T-helper 2 cell treated with Interferon-gamma antibody and Interleukin-4, amounts not matched to agents 5 μg/mL and 100 μg/mL, for 36 hours (primary cell): ENCODE data around the gene PNN.
A peak's percentile ranks its signal among the peaks of the same experiment; 100 is the strongest.
"Not testable (repeated sequence)": the region's sequence is repeated elsewhere in the genome, so short reads cannot be mapped to it uniquely, and the experiment has no call there.

Source experiments
- DNase-seq: peaks from one replicate; pipeline ENCODE4 v3.0.0; 2021; ENCODE audit warnings: low spot score
- H3K27ac Mint-ChIP-seq: one replicate; pipeline ENCODE4 v1.8.0; 2021; ENCODE audit warnings: mild to moderate bottlenecking, mixed read lengths
- H3K27me3 Mint-ChIP-seq: one replicate; pipeline ENCODE4 v1.8.0; 2021; ENCODE audit warnings: low read depth, mixed read lengths
- H3K36me3 Mint-ChIP-seq: one replicate; pipeline ENCODE4 v1.8.0; 2021; ENCODE audit warnings: low read depth, mixed read lengths
- H3K4me1 Mint-ChIP-seq: one replicate; pipeline ENCODE4 v1.8.0; 2021; ENCODE audit warnings: low read depth, mixed read lengths
- H3K4me3 Mint-ChIP-seq: one replicate; pipeline ENCODE4 v1.8.0; 2022; ENCODE audit warnings: mild to moderate bottlenecking, moderate library complexity, mixed read lengths
- H3K9me3 Mint-ChIP-seq: one replicate; pipeline ENCODE4 v1.8.0; 2021; ENCODE audit warnings: mixed read lengths

PNN gene

GRCh38 chr14:39185256-39186049, 10.4 kb downstream of the PNN start:
- DNase-seq = no peak
- Mint-ChIP-seq H3K36me3 (peaks cover 29% of the 10 kb centered on the region), H3K27me3 (no peaks in the 10 kb centered on the region), H3K4me1 (peaks cover 14% of the 10 kb centered on the region), H3K27ac (no peak overlapping the region), H3K9me3 (no peaks in the 10 kb centered on the region), H3K4me3 (no peak overlapping the region)

DNA sequence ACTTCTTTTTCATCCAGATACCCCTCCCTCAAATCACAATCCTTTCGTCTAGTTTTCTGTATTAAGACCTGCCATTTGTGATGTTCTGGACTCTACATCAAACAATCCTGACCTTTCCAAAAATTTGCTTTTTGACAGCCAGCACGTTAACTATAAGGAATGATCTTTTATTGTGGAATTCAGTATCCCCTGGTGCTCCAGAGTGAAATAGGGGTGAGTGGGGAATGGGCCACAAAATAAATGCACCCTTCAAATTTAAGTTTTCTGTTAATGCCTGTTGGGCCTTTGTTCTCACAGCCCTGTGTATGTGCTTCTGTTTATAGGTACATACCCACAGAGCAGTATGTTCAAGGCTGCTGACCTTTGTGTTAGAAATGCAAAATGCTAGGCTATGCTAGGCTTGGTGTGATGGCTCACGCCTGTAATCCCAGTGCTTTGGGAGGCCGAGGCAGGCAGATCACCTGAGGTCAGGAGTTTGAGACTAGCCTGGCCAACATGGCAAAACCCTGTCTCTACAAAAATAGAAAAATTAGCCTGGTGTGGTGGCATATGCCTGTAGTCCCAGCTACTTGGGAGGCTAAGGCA, 12.0 kb downstream of the PNN start:
- H3K4me1 Mint-ChIP-seq = peaks cover 14% of the 10 kb centered on the region
- no peaks in the 10 kb centered on the region for H3K9me3 Mint-ChIP-seq
- no peak for DNase-seq
- peaks cover 29% of the 10 kb centered on the region for H3K36me3 Mint-ChIP-seq
- H3K27ac Mint-ChIP-seq = no peak overlapping the region
- H3K4me3 Mint-ChIP-seq = no peak overlapping the region
- H3K27me3 Mint-ChIP-seq = no peaks in the 10 kb centered on the region

- Mint-ChIP-seq H3K36me3 (peaks cover 6% of the 10 kb centered on the region), H3K27me3 (no peaks in the 10 kb centered on the region), H3K27ac (peak overlapping the region; percentile 27), H3K4me3 (no peak overlapping the region), H3K9me3 (peaks cover 13% of the 10 kb centered on the region), H3K4me1 (peaks cover 26% of the 10 kb centered on the region)
- no peak for DNase-seq
These were observed 28.9 kb downstream of the PNN start for GRCh38 chr14:39203659-39204606.

- DNase-seq, H3K27me3 Mint-ChIP-seq, H3K36me3 Mint-ChIP-seq: not testable (repeated sequence)
- H3K27ac Mint-ChIP-seq = peak overlapping the region; percentile 74
- peaks cover 13% of the 10 kb centered on the region for H3K9me3 Mint-ChIP-seq
- H3K4me1 Mint-ChIP-seq = peaks cover 26% of the 10 kb centered on the region
- peak overlapping the region; percentile 57 for H3K4me3 Mint-ChIP-seq
These were observed 32.4 kb downstream of the PNN start for GRCh38 chr14:39207430-39207829.

DNA sequence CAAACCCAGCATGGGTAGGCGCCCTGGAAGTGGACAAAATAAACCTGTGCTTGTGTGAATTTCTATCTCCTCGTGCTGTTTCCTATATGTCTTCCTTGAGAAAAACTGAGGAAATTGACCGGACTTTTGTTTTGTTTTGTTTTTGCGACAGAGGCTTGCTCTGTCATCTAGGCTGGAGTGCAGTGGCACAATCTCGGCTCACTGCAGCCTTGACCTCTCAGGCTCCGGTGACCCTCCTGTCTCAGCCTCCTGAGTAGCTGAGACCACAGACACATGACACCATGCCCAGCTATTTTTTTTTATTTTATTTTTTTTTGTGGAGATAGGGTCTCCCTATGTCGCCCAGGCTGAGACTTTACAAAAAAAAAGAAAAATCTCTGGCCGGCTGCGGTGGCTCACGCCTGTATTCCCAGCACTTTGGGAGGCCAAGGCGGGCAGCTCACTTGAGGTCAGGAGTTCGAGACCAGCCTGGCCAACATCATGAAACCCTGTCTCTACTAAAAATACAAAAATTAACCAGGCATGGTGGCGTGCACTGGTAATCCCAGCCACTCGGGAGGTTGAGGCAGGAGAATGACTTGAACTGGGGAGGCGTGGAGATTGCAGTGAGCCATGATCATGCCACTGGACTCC, 36.2 kb downstream of the PNN start:
- Mint-ChIP-seq H3K9me3 (peaks cover 13% of the 10 kb centered on the region), H3K36me3 (peaks cover 3% of the 10 kb centered on the region), H3K4me3 (no peak overlapping the region), H3K27me3 (no peaks in the 10 kb centered on the region), H3K27ac (no peak overlapping the region), H3K4me1 (peaks cover 18% of the 10 kb centered on the region)
- no peak for DNase-seq

DNA sequence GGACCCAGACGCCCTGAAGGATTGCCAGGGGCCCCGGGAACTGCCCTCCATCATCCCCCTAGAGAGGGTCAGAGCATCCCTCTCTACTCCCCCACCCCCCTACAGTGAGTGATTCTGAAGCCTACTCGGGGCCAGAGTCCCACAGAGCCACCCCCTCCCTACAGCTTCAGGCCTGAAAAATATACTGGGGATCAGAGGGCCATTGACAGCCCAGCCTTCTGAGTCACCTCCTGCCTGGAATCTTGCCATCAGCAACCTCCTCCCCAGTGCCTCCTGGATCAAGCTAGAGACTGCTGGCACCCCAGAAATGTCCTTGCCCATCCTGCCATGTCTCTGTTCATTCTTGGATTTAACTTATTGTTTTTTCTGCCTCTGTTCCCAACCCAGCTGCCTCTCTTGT, 37.0 kb downstream of the PNN start:
- Mint-ChIP-seq H3K4me3 (no peak overlapping the region), H3K27me3 (no peaks in the 10 kb centered on the region), H3K36me3 (peaks cover 2% of the 10 kb centered on the region), H3K4me1 (peaks cover 13% of the 10 kb centered on the region), H3K9me3 (peaks cover 8% of the 10 kb centered on the region), H3K27ac (no peak overlapping the region)
- no peak for DNase-seq

GRCh38 chr14:39212693-39213092, 37.6 kb downstream of the PNN start:
- Mint-ChIP-seq H3K4me1 (peaks cover 11% of the 10 kb centered on the region), H3K27me3 (no peaks in the 10 kb centered on the region), H3K36me3 (no peaks in the 10 kb centered on the region), H3K4me3 (no peak overlapping the region), H3K9me3 (peaks cover 6% of the 10 kb centered on the region), H3K27ac (no peak overlapping the region)
- DNase-seq = no peak

DNA sequence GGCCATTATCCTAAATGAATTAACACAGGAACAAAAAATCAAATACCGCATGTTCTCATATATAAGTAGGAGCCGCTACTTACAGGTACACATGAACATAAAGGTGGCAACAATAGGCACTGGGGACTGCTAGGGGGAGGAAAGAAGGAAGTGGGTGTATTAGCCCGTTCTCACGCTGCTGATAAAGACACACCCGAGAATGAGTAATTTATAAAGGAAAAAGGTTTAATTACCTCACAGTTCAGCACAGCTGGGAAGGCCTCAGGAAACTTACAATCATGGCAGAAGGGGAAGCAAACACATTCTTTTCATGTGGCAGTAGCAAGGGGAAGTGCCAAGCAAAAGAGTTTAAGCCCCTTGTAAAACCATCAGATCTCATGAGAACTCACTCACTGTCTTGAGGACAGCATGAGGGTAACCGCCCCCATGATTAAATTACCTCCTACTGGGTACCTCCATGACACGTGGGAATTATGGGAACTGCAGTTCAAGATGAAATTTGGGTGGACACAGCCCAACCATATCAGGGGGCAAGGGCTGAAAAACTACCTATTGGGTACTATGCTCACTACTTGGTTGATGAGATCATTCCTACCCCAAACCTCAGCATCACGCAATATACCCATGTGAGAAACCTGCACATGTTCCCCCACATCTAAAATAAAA, 42.3 kb downstream of the PNN start:
- Mint-ChIP-seq H3K36me3 (no peaks in the 10 kb centered on the region), H3K27me3 (no peaks in the 10 kb centered on the region), H3K9me3 (peaks cover 4% of the 10 kb centered on the region), H3K27ac (peak overlapping the region; percentile 4), H3K4me3 (no peak overlapping the region), H3K4me1 (peaks cover 16% of the 10 kb centered on the region)
- no peak for DNase-seq

DNA sequence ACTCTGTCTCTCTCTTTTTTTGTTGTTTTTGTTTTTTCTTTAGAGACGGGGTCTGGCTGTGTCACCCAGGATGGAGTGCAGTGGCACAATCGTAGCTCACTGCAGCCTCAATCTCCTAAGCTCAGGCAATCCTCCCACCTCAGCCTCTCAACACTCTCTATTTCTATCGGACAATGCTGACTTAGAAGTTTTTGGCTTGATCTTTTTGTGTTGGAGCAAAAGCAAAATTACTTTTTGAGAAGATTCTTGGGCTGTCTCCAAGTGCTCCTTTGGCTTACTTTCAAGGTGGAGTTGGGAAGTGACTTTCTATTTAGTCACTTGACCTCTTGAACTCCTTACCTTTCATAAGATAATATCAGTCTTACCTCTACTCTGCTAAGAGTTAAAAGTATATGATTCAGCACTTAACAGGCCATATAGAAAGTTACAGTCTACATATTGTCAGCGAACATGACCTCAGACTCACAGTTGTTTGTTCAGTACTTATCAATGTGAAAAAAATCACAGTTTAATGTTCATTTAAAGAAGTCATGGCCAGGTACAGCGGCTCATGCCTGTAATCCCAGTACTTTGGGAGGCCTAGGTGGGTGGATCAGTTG, 43.2 kb downstream of the PNN start:
- no peaks in the 10 kb centered on the region for H3K36me3 Mint-ChIP-seq
- no peak overlapping the region for H3K4me3 Mint-ChIP-seq
- DNase-seq = no peak
- no peak overlapping the region for H3K27ac Mint-ChIP-seq
- peaks cover 4% of the 10 kb centered on the region for H3K9me3 Mint-ChIP-seq
- H3K4me1 Mint-ChIP-seq = peaks cover 17% of the 10 kb centered on the region
- no peaks in the 10 kb centered on the region for H3K27me3 Mint-ChIP-seq

GRCh38 chr14:39219075-39219499, 44.0 kb downstream of the PNN start:
- Mint-ChIP-seq H3K4me1 (peaks cover 17% of the 10 kb centered on the region), H3K9me3 (peaks cover 4% of the 10 kb centered on the region), H3K36me3 (no peaks in the 10 kb centered on the region), H3K27me3 (no peaks in the 10 kb centered on the region), H3K27ac (no peak overlapping the region), H3K4me3 (no peak overlapping the region)
- no peak for DNase-seq

DNA sequence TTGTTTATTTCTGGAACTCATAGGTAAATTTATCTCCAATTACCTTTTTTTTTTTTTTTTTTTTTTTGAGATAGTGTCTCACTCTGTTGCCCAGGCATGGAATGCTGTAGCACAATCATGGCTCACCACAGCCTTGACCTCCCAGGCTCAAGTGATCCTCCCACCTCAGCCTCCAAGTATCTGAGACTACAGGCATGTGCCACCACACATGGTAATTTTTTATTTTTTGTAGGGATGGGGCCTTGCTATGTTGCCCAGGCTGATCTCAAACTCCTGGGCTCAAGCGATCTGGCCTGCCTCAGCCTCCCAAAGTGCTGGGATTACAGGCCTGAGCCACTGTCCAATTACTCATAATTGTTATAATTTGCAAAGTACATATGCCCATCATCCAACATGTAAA, 45.4 kb downstream of the PNN start:
- not testable (repeated sequence) for H3K9me3 Mint-ChIP-seq, DNase-seq, H3K4me3 Mint-ChIP-seq, H3K36me3 Mint-ChIP-seq, H3K27me3 Mint-ChIP-seq, H3K27ac Mint-ChIP-seq
- peaks cover 20% of the 10 kb centered on the region for H3K4me1 Mint-ChIP-seq

DNA sequence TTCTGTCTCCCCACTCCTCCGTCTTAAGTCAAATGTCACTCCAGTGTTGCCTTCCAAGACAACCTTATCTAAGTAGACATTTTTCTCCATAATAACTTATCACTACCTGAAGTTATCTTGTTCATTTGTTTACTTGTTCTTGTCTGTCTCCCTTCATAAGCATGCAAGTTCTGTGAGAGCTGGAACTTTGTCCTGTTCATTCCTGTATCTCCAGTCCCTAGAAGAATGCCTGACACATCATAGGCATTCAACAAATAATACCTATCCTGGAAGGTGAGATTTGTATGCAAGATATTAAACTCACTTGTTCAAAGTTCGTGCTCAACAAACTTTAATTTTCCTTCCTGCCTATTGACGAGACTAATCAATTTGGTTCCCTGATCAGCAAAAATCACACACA, 53.0 kb downstream of the PNN start:
- Mint-ChIP-seq H3K36me3 (peaks cover 5% of the 10 kb centered on the region), H3K4me3 (no peak overlapping the region), H3K27me3 (no peaks in the 10 kb centered on the region), H3K4me1 (peaks cover 44% of the 10 kb centered on the region), H3K9me3 (no peaks in the 10 kb centered on the region), H3K27ac (peak overlapping the region; percentile 97)
- DNase-seq = no peak
